ENCODE measurements around the gene CARMIL3.

CARMIL3 gene

DNA sequence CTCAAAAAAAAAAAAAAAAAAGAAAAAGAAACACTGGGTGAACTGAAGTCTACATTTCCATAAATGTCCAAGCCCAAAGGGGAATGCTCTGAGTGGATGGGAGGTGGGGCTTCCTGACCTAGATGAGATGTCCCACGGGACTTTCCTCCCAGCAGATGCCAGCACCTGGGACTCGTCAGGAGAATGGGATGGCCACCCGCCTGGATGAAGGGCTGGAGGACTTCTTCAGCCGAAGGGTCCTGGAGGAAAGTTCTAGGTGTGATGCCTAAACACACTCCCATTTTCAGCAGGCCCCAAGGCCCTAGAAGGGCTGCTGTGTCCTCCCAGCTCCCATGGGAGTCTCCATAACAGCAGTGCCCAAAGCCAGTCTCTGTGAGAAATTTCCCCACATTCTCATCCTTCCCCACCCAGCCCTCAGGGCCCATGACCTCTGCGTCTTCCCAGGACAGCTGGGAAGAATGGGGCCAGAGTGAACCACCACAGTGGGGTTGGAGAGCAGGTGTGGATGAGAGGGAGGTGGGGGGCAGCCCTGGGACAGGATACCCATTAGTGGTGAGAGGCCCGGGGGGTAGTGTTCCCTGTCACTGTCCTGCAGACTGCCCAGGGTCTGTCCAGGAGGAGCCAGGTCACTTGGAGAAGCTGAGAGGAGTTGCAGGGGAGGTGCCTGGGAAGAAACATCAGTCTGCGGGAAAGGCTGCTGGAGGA lies 12.4 kb downstream of the CARMIL3 start:
- DNase-seq, result no peak

DNA sequence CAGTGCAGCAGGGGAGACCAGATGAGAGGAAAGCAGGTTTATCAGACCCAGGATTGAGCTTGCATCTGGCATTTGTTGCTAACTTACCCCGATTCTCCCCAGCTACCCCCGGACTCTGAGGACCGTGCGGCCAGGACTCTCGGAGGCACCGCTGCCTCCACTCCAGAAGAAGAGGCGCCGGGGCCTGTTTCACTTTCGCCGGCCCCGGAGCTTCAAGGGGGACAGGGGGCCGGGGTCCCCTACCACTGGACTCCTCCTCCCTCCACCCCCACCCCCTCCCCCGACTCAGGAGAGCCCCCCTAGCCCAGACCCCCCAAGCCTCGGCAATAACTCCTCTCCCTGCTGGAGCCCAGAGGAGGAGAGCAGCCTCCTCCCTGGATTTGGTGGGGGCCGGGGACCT lies 13.0 kb downstream of the CARMIL3 start:
- DNase-seq, result no peak

GRCh38 chr14:24065408-24065807 lies 13.6 kb downstream of the CARMIL3 start:
- DNase-seq, result no peak

- DNase-seq, result no peak
Measured at GRCh38 chr14:24066496-24067132, 14.8 kb downstream of the CARMIL3 start.

- no peak for DNase-seq
Measured at GRCh38 chr14:24067133-24068082, 15.6 kb downstream of the CARMIL3 start.

DNA sequence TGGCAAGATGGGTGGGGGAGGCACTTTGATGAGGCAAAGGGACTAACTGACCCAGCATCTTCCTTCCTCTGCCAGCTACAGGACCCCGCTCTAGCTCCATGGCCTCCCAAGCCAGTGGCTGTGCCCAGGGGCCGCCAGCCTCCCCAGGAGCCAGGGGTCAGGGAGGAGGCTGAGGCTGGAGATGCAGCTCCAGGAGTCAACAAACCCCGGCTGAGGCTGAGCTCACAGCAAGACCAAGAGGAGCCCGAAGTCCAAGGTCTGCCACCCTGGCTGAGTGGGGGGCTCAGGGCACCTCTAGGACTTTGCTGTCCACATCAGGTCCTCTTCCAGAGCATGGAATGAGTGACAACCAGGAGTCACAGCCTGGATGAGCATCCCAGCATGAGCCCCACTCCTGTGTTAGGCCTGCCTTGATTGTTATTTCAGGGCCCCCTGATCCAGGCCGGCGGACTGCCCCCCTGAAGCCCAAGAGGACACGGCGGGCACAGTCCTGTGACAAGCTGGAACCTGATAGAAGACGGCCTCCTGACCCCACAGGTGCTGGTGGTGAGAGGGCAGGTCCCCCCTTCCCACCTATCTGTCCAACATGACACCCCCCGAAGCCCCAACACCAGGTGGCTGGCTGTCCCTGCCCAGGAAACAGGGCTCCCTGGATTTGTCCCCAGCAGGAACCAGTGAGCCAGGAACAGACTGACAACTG lies 17.1 kb downstream of the CARMIL3 start:
- DNase-seq, result no peak

DNA sequence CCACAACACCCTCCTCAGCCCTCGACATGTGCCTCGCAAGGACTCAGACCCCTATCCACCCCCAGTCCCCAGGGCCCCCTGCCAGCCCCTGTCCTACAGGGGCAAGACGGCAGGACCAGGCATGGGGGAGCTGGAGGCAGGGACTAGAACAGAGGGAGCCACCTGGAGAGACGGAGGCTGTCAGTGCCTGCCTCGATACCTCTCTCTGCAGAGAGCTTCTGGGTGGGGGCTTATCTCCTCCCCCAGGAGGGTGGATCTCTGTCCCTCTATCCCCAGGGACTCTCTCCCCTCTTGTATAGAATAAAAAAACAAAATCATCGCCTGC lies 17.6 kb downstream of the CARMIL3 start:
- DNase-seq, result no peak

- DNase-seq, result no peak
Measured at GRCh38 chr14:24070285-24071143, 18.7 kb downstream of the CARMIL3 start.

- DNase-seq, result no peak
Measured at GRCh38 chr14:24071144-24071697, 19.4 kb downstream of the CARMIL3 start, which contains the start of gene CPNE6. Gene CPNE6 (plus strand): TSS chr14:24071562. CDS start chr14:24072937, 1,375 bp downstream.

GRCh38 chr14:24071836-24072430 lies 20.1 kb downstream of the CARMIL3 start:
- DNase-seq, result no peak

- no peak for DNase-seq
Measured at GRCh38 chr14:24072436-24072835, 20.6 kb downstream of the CARMIL3 start.

DNA sequence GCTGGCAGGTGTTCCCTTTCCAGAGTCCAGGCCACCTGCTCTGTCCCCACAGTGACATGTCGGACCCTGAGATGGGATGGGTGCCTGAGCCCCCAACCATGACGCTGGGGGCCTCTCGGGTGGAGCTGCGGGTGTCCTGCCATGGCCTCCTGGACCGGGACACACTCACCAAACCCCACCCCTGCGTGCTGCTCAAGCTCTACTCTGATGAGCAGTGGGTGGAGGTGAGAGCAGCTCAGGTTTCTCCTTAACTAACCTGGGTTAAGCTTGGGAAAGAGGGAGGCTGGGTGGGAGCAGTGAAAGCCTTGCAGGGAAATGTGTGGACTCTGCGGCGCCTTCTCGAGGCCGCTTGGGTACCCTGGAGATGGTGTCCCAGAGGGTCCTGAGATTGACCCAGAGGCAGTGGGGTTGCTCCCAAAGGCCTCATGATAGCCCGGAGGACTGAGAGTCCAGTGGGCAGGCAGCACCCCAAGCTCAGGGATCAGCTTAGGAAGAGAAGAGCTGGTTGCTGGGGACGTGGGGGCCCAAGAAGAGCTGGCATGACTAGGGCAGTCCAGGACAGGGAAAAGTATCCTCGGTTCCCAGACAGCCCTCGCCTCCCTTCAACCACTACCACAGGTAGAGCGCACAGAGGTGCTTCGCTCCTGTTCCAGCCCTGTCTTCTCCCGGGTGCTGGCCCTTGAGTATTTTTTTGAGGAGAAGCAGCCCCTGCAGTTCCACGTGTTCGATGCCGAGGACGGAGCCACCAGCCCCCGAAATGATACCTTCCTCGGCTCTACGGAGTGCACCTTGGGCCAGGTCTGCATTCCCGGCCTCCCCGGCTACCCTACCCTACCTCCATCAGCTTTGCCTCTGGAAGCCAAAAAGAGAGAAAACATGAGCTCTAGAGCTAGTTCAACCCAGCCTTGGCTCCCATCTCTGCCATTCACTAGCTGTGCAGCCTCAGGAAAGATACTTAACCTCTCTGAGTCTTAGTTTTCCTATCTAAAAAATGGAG lies 21.4 kb downstream of the CARMIL3 start:
- no peak for DNase-seq

DNA sequence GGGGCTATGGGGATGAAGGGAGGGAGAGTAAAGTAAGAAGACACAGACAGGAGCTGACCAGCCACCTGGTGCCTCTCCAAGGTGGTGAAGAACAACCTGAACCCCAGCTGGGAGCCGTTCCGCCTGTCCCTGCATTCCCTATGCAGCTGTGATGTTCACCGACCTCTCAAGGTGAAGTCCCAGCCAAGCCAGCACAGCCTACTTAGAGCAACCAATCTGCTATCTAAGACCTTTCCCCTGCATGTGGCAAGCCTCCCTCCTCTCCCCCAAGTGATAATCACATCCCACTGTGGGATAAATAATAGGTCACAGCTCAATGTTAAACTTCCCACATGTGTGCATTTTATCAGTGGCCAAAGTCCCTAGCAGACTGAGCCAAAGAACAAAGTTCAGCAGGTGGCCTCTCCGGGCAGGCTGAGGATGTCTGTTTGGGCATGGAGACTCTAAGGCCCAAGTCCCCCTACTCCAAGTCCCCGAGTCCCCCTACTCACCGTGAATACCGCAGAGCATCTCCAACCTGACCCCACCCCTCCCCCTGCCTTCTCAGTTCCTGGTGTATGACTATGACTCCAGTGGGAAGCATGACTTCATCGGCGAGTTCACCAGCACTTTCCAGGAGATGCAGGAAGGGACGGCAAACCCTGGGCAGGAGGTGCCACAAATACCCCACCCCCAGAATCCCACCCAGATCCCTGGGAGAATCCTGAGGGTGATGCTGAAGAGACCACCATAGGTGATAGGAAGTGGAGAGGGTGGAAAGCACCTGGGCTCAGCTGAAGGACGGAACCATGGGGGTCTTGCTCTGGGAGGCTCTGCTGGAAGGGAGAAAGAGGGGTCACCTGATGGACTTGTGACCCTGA lies 23.0 kb downstream of the CARMIL3 start:
- no peak for DNase-seq

DNA sequence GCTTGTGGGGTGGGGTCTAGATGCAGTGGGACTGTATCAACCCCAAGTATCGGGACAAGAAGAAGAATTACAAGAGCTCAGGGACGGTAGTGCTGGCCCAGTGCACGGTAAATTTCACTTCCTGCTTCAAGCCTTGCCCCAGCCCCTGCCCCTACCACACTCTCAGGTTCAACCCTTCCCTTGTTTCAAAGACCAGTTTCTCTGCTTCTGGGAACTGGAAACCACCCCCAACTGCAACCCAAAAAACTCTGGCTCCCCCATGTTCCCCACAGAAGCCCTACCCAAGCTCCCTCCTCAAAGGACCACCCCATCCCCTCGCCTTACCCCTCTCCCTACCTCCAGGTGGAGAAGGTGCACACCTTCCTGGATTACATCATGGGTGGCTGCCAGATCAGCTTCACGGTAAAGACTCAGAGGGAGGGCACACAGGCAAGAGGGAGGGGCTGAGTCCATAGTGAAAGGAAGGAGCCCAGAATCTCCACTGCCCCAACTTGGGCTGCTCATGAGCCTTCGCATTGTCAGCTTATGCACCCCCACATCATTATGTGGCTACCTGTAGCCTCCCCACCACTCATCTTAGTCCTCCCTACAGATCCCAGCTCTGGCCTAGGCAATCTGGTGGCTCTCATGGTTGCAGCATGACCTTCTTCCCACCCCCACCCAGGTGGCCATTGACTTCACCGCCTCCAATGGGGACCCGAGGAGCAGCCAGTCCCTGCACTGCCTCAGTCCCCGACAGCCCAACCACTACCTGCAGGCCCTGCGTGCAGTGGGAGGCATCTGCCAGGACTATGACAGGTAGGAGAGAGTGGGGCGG lies 23.9 kb downstream of the CARMIL3 start:
- DNase-seq, result no peak

DNA sequence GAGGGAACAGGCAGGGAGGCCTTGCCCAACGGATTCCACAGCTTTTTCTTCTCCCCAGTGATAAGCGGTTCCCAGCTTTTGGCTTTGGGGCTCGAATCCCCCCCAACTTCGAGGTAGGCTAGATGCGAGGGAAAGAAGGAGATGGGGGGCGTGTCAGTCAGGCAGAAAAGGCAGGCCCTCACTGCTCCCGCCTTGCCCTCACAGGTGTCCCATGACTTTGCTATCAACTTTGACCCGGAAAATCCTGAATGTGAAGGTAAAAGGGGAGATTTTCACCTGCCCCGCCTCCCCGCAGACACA lies 24.4 kb downstream of the CARMIL3 start:
- DNase-seq, result no peak

DNA sequence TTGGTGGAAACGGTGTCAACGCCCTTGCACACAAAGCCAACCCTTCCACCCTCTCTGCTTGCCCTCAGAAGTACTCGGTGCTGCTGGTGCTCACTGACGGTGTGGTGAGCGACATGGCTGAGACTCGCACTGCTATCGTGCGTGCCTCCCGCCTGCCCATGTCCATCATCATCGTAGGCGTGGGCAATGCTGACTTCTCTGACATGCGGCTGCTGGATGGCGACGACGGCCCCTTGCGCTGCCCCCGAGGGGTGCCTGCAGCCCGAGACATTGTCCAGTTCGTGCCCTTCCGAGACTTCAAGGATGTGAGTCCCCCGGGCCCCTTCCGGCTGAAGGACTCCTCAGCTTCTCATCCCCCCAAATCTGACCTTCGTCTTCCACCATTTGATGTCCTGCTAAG lies 25.3 kb downstream of the CARMIL3 start:
- no peak for DNase-seq

DNA sequence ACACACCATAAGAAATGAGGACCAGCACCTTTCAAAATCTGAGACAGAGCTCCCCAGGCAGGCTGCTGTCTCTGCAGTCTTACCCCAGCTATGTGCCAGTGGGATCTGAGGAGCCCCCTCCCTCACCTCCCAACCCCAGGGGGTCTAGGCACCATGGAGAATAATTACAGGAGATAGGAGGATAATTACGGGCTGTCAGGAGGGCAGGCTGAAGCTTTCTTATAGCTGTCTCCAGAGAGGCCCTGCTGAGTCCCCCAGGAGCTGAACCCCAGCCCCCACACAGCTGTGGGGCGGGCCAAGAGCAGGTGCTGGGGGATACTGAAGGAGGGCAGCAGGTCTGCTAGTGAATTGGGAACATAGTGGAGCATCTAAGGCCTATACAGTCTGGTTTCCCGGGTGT lies 26.3 kb downstream of the CARMIL3 start:
- no peak for DNase-seq

DNA sequence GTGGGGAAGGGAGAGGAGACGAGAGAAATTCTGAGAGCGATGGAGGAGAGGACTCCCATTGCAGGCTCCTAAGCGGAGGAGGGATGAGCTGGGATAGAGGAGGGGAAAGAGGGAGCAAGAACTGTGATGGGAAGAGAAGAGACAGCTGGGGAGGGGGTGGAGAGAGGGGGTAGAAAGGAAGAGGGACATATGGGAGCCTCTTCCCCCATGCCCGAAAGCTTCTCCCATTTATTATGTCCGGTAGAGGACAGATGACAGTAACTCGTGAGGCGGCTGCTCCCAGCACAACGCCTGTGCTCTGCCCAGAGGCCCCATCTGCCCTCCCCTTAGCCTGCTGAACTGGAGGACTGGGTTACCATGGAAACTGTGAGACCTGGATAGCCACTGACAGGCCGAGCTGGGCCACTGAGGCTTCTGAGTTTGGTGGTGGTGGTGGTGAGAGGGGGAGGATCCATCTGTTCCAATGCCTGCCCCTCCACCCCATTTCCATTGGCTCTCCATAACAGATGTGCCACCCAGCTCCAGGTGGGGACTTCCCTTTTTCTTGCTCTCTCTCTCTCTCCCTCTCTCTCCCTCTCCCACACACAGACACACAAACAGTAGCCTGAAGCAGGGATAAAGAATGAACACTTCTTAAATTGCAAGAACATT lies 27.8 kb downstream of the CARMIL3 start:
- DNase-seq, result no peak

Data from T-helper 2 cell (primary cell).